Uterus (tissue), 4 donors: ENCODE data around the gene DLX4. TPM values are rescaled to one million over a fixed set of nuclear protein-coding genes. Genes with fewer than 3 reads are reported as not detected.

Experiments
- DNase-seq, 2 donors: peaks; one replicate each; pipeline ENCODE4 v3.0.0-alpha.2; 2019 to 2020
- H3K27ac ChIP-seq, 2 donors: fragments of 200-600 bp; sonication (generic); 1 replicate in 1 of 2; 2 replicates in 1 of 2; pipeline ENCODE4 v1.5.1; 2016 to 2018
- H3K27me3 ChIP-seq, 2 donors: fragments of 200-600 bp; sonication (generic); one replicate each; pipeline ENCODE4 v1.5.1; 2018 to 2019; ENCODE audit warnings: control low read depth in 1 of 2
- H3K36me3 ChIP-seq, 2 donors: fragments of 200-600 bp; sonication (generic); one replicate each; pipeline ENCODE4 v1.5.1; 2019; ENCODE audit warnings: control low read depth in 1 of 2
- H3K4me1 ChIP-seq, 2 donors: fragments of 200-600 bp; sonication (generic); one replicate each; pipeline ENCODE4 v1.5.1; 2018 to 2019; ENCODE audit warnings: control low read depth in 1 of 2
- H3K4me3 ChIP-seq, 2 donors: fragments of 200-600 bp; sonication (generic); 1 replicate in 1 of 2; 2 replicates in 1 of 2; pipeline ENCODE4 v1.5.1; 2018 to 2019; ENCODE audit warnings: mild to moderate bottlenecking in 1 of 2
- H3K9me3 ChIP-seq, 2 donors: fragments of 200-600 bp; sonication (generic); one replicate each; pipeline ENCODE4 v1.5.1; 2019; ENCODE audit warnings: control low read depth in 1 of 2
- CTCF ChIP-seq, 4 experiments: fragments of 200-600 bp in 2 of 4; fragments of 450-650 bp in 2 of 4; sonication (generic) in 2 of 4; IDR thresholded peaks; one replicate each; pipeline ENCODE4 v1.5.1; 2016 to 2019; ENCODE audit warnings: antibody characterized with exemption in 4 of 4, mild to moderate bottlenecking in 2 of 4, moderate library complexity in 1 of 4
- POLR2A ChIP-seq, 2 donors: fragments of 450-650 bp; IDR thresholded peaks; one replicate each; pipeline ENCODE4 v1.6.1; 2016; ENCODE audit warnings: antibody characterized with exemption in 2 of 2, mild to moderate bottlenecking in 1 of 2, moderate library complexity in 1 of 2
- intact Hi-C: fragments of 100-400 bp; cut with DNase I; formaldehyde crosslinking; loops from one replicate; pipeline ENCODE4 v1.15.1; 2023; ENCODE audit warnings: low total_unique reads
- total RNA-seq, 4 donors: library from RNA; depleted of rRNA in 3 of 4; stranded (reverse); fragments of >200 nt in 3 of 4; gene quantifications; one replicate each; pipeline versions ENCODE4 v1.1.0 to v1.2.4, GENCODE V29; 2014 to 2023
- donor health status: DM: yes; HTN: yes; CAD: no.

The DLX4 gene
- total RNA-seq, 4 donors from 2014 or later = not detected

- no peak overlapping the region for H3K4me3 ChIP-seq
- no peak overlapping the region for H3K27ac ChIP-seq
- no peak for TF ChIP-seq CTCF (IDR thresholded peaks at IDR 0.05)
- TF ChIP-seq POLR2A (IDR thresholded peaks at IDR 0.05) = no peak
- H3K9me3 ChIP-seq = no peaks in the 10 kb centered on the region
- intact Hi-C loops = no loop called here
- no peaks in the 10 kb centered on the region for H3K4me1 ChIP-seq
- no peak for DNase-seq
- H3K36me3 ChIP-seq = no peaks in the 10 kb centered on the region
- H3K27me3 ChIP-seq = peaks cover 0 to 9% of the 10 kb centered on the region in 2 donors
Measured at GRCh38 chr17:49979748-49980479, 10.9 kb downstream of the DLX4 start.

- H3K9me3 ChIP-seq = no peaks in the 10 kb centered on the region
- no peaks in the 10 kb centered on the region for H3K36me3 ChIP-seq
- no peak overlapping the region for H3K27ac ChIP-seq
- H3K4me3 ChIP-seq = no peak overlapping the region
- no peak for DNase-seq
- no peaks in the 10 kb centered on the region for H3K4me1 ChIP-seq
- intact Hi-C loops = no loop called here
- peaks cover 0 to 9% of the 10 kb centered on the region in 2 donors for H3K27me3 ChIP-seq
- TF ChIP-seq POLR2A (IDR thresholded peaks at IDR 0.05) (no peak), CTCF (IDR thresholded peaks at IDR 0.05) (no peak)
Measured at GRCh38 chr17:49980703-49981197, 11.8 kb downstream of the DLX4 start.

DNA sequence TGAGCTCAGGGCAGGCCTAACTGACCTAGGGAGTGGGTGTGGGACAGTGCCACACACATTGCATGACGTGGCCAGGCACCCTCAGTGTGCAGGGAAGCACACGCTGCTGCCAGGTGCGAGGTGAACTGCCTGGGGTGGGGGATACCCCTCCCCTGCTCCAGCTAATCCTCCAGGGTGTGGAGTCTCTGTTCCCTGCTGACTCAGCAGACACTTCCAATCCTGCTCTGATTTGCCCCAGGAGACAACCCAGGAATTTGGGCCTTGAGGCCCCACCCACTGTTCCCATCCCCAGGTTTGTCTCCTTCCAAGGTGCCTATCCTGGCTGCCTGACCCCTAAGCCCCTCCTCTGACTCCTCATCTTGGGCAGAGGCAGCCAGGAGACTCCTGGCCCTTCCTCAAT is 15.3 kb downstream of the DLX4 start:
- no peak overlapping the region for H3K27ac ChIP-seq
- intact Hi-C loops = no loop called here
- no peaks in the 10 kb centered on the region for H3K9me3 ChIP-seq
- no peak for DNase-seq
- H3K4me1 ChIP-seq = no peaks in the 10 kb centered on the region
- TF ChIP-seq POLR2A (IDR thresholded peaks at IDR 0.05) = no peak
- TF ChIP-seq CTCF (IDR thresholded peaks at IDR 0.05) = no peak
- no peak overlapping the region for H3K4me3 ChIP-seq
- H3K36me3 ChIP-seq = no peaks in the 10 kb centered on the region
- peaks cover 0 to 9% of the 10 kb centered on the region in 2 donors for H3K27me3 ChIP-seq

DNA sequence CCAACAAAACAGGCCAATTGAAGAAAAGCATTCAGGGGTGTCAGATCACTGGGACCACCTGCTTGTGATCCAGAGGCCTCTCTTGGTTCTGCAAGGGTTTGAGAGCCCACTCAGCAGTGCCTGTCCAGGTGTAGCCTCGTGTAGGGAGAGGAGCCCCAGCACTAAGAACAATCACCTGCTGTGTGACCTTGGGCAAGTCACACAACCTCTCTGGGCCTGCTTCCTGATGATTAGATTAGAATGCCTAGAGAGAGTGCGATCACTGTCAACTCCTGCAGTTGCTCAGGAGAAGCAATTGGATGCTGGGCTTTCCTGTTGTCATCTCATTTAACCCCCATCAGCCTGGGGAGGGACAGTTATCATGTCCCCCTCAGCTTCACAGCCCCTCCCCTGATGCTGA is 15.8 kb downstream of the DLX4 start:
- intact Hi-C loops = no loop called here
- Histone ChIP-seq H3K36me3 (no peaks in the 10 kb centered on the region), H3K4me1 (no peaks in the 10 kb centered on the region), H3K27ac (no peak overlapping the region), H3K4me3 (no peak overlapping the region), H3K9me3 (no peaks in the 10 kb centered on the region), H3K27me3 (peaks cover 0 to 9% of the 10 kb centered on the region in 2 donors)
- no peak for DNase-seq
- TF ChIP-seq CTCF (IDR thresholded peaks at IDR 0.05) (no peak), POLR2A (IDR thresholded peaks at IDR 0.05) (no peak)

DNA sequence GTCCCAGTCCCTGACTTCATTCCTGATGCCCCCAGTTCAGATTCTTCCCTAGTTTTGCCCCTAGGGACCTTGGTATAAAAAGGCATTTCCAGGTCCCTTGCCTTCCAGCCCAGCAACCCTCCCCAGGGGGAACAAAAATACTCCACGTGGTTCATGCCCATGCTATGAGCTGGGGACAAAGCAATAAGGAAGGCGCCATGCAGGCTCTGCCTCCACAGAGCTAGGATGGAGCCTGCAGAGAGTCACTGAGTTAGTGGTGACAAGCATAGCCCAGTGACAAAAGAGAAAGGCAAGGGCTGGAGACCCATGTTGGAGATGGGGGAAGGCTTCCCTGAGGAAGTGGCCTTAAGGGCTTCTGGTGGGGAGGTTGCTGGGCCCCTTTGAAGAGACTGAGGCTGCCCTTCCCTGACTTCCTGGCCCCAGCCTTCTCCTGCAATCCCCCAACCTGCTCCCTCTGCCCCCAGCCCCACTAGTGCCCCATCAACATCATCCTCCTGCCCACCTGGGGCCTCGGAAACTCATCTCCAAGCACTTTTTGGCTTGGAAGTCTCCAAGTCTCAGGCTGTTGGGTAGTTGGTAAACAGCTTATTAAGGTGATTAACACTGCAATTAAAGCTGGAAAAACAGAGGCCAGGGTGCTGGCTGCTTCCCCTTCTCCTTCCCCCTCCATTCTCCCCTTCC is 16.5 kb downstream of the DLX4 start:
- H3K27ac ChIP-seq = no peak overlapping the region
- TF ChIP-seq POLR2A (IDR thresholded peaks at IDR 0.05) = no peak
- no peak for TF ChIP-seq CTCF (IDR thresholded peaks at IDR 0.05)
- H3K4me3 ChIP-seq = no peak overlapping the region
- no peak for DNase-seq
- no peaks in the 10 kb centered on the region for H3K4me1 ChIP-seq
- intact Hi-C loops = no loop called here
- H3K27me3 ChIP-seq = peaks cover 0 to 12% of the 10 kb centered on the region in 2 donors
- H3K36me3 ChIP-seq = no peaks in the 10 kb centered on the region
- no peaks in the 10 kb centered on the region for H3K9me3 ChIP-seq
